TTC549 (cell line): ENCODE results near the gene KCNK1.

Source experiments
- FAIRE-seq: peaks from 2 replicates; lab custom pipeline; 2012; peaks lifted over from hg19 to GRCh38; lab: Jason Lieb, UNC

KCNK1 gene

GRCh38 chr1:233638513-233638912, 24.6 kb downstream of the KCNK1 start:
- no peak for FAIRE-seq

GRCh38 chr1:233639611-233640010, 25.7 kb downstream of the KCNK1 start:
- FAIRE-seq = no peak

DNA sequence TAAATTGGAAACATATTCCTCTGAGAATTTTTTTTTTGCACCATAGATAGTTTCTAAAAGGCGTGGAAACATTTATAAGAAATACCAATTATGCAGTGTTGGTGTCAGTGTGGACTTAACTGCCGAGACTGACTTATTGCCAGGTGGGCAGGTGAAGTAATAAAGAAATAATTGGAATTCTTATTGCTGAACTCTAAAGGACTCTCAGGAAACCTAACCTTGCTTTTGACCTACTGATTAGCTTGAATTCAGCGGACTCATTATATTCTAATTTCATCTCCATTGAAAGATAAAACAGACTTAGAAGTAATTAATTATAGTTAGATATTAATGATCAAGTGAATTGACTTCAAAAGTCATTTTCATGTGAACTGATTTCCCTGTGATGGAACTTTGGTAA, 26.3 kb downstream of the KCNK1 start:
- FAIRE-seq = no peak

GRCh38 chr1:233641029-233641428, 27.1 kb downstream of the KCNK1 start:
- no peak for FAIRE-seq

DNA sequence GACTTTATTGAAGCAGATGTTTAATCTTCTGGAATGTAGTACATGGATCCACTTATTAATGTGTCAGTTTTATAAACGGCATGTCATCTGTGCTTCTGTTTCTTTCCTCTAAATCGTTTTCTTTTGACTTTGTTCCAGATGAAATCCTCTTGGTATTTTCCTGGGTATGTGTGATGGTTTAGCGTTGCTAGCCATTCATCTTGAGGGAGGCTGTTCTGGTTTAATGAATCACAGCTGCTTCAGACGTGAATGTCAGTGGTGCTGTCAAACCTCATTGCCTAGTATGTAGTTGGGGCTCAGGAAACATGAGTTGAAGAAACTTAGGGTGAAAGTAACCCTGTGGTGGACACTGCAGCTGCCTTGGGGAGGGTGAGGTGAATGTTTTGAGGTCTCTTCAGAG, 33.2 kb downstream of the KCNK1 start:
- no peak for FAIRE-seq

DNA sequence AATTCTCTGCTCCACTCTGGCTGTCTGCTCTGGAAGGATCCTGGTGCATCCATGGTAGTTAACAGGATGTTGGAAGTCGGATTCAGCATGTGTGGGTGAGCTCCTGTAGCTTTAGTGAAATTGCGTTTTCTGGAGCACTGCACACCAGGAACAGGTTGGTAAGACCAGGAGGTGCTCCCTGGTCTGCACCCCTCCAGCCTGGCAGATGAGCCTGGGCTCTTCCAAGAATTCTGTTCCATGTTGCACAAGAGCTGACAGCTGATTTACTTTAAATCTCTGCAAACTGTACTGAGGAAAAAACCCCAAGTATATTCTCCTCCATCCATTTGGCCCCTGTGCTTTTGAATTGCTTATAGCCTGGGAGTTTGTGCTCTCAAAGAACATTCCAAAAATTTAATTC, 33.7 kb downstream of the KCNK1 start:
- no peak for FAIRE-seq

- no peak for FAIRE-seq
These were observed 37.2 kb downstream of the KCNK1 start for GRCh38 chr1:233651061-233651460.

DNA sequence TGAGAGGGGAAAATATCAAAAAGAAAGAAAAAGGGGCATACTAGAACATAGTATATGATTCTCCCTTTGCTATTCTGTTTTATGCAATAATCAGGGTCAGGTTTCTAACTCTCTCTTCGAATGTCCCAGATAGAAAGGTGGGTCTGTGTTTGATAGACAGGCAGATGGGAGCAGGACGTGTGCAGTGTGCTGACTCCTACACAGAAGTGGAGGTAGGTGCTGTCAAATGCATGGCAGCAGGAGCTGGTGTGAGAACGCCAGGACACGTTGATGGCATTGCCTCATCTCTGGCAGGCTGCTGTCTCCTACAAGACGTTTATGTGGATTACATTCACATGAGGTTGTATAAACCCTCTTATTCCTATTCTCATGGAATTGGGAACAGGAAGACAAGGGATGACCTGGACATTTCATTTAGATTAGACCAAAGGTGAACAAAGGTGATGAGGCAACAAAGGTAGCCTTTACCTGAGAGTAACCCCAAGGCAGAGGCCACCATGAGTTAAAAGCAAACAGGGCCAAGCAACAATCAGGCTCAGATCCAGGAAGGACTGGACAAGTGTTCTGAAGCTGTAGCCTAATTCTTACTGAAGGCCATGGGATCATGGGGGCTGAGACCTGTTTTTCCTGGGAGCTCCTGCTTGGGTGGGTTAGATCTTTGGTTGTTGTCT, 37.8 kb downstream of the KCNK1 start:
- no peak for FAIRE-seq

- FAIRE-seq = no peak
These were observed 38.6 kb downstream of the KCNK1 start for GRCh38 chr1:233652526-233652925.

- no peak for FAIRE-seq
These were observed 40.9 kb downstream of the KCNK1 start for GRCh38 chr1:233654658-233655280.

DNA sequence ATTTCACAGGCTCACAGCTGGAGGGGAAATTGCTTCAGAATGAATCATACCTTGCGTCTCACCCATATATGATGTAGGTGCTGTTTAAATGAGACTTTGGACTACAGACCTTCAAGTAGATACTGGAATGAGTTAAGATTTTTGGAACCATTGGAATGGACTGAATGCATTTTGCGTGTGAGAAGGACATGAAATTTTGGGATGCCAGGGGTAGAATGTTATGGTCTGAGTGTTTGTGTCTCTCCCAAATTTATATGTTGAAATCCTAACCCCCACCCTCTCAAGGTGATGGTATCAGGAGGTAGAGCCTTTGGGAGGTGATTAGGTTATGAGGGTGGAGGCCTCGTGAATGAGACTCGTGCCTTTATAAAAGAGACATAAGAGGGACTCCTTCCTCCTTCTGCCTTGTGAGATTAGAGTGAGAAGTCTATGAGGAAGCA, 41.4 kb downstream of the KCNK1 start:
- no peak for FAIRE-seq

- FAIRE-seq = no peak
These were observed 42.2 kb downstream of the KCNK1 start for GRCh38 chr1:233656032-233656635.

DNA sequence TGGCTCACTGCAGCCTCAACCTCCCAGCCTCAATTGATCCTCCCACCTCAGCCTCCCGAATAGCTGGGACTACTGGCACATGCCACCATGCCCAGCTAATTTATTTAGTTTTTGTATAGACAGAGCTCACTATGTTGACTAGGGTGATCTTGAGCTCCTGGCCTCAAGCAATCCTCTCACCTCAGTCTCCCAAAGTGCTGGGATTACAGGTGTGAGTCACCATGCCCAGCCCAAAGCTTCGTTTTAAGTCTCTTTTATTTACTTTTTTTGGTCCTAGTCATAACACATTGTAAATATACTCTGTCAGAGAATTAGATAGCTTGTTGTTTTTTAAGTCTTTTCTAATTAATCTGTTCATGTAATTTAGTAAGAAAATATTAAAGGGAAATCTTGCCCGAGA, 42.8 kb downstream of the KCNK1 start:
- no peak for FAIRE-seq

DNA sequence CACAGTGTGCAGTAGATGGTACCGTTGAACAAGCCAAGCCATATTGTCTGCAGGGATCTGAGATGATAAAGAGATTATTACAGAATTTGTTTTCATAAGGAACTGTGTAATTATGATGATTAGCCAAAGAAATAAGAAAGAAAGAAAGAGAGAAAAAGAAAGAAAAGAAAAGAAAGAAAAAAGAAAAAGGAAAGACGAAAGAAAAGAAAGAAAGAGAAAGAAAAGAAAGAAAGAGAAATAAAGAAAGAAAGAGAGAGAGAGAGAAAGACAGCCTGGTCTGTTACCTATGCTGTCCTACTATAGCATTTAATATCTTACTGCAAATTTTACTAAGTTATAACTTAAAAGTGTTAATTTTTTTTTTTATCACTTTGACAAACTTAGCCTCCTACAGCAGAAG, 43.6 kb downstream of the KCNK1 start:
- FAIRE-seq = no peak

DNA sequence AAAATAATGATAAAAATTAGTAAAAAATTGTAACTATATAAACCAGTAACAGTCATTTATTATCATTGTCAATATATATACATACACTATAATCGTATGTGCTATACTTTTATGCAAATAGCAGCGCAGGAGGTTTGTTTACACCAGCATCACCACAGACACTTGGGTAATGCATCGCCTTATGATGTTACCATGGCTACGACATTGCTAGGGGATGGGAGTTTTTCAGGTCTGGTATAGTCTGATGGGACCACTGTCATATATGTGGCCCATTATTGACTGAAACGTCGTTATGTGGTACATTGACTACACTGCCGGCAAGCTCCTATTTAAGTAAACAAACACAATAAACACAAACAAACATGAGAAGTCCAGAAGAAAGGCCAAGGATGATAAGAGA, 45.6 kb downstream of the KCNK1 start:
- FAIRE-seq = no peak

DNA sequence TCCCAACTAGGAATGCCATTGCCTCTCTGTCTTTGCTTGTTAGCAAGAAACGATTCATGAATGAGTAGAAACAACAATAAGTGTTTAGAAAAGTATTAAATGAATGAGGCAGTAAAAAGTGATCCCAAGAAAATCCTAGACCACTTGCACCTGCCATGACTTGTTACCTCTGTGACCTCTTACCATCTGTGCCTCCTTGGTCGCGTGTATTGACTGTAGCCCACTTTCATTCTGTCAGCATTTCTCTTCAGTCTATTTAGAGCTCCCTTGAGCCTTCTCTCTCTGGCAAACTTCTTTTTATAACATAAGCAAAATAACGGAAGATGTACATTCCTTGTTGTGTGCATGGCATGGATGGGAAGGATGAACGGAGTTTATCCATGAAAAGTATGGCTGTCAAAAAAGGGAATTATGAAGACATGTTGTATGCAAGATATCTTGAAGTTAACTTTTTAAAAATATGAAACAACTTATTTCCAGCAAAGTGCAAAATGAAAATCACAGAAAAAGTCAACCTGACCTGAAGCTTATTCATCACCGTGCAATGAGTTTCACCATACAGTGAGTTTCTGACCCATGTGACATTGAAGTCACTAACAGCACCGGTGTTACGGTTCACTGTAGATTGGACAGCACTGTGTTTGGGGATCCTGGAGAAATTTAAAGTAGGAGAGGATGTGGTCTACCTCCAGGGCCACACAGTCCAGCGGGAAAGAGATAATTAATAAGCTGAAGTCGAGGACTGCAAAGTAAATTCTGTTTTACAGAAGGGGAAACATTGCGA, 47.7 kb downstream of the KCNK1 start:
- FAIRE-seq = no peak

GRCh38 chr1:233662575-233663304, 48.8 kb downstream of the KCNK1 start:
- FAIRE-seq = no peak

DNA sequence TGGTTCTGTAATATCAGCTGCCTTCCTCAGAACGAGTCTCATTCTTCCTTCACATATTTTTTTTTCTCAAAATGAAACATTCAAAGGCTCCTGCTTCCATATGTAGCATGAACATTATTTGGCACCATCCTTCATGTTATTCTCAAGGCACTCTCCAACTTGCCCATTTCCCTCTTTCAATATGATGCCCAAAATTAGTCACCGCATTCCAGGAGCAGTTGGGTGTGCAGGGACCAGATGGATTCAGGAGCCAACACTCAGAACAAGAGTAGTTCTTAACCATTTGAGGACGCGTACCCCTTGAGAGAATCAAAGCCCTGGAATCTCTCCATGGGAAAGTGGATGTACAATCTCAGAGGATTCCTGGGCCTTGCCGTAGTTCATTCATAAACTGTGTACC, 50.3 kb downstream of the KCNK1 start:
- no peak for FAIRE-seq

DNA sequence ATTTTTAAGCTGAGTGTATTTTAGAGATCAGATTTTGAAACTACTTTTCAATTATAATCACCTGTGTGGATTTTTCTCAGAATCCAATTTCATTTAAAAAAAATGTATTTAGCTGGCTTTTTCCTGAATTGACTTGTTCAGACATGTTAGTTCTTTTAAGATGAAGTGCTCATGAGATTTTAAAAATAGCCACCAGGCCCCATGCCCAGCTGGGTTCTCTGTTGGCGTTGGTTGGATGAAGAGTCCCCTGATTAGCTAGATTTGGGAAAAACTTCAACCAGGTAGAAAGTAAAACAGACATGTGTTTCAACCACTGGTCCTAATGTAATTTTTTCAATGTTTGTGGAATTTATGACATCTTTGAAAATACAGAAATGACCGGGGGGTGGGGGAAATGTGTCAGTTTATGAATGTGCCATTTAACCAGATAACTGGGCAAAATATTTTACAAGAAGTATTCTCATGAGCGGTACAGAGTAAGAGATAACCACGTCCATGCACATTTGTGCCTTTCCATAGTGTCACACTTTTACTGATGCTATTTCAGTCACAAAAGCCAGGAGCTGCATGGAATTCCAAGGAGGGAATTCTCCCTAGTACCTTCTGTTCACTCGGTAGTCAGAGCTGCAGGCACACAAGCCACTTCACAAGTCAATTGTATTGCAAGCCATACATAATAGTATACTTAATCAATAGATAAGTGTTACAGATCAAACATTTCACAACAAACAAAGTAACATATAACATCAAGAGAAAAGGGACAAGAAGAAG, 51.1 kb downstream of the KCNK1 start:
- FAIRE-seq = no peak

DNA sequence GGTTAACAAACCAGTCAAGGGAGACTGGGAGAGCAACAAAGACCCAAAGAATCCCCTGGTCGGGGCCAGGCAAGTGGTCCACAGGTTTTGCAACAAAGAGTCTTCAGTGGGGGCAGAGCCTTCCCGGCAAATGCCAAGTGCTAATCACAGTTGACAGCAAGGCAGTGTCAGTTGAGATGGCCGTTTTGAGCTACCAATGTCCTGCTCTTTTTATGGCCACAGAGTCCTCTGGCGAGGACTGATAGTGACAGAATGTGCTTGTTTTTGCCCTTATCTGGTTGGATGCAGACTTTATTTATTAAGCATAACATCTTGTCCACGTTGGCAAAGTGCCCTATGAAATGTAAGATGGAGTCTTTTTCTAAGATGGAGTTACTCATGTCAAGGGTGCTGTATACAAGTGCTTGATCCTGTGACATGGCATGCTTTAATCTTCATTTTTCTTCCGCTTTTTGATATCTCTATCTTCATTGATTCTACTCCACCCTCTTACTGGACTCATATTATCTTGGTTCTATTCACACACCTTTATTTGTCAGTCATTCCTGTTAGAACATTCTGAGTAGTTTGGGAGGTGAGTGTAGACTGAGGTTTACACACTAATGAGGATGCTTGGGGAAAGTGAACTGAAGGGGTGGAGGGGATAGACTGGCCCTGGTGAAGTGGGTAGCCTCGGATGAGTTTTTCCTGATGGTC, 51.8 kb downstream of the KCNK1 start:
- FAIRE-seq = no peak

- FAIRE-seq = no peak
These were observed 53.8 kb downstream of the KCNK1 start for GRCh38 chr1:233667741-233668140.
